Left renal cortex interstitium (tissue), 4 donors: ENCODE data around the gene CDCP2. TPM values are rescaled to one million over a fixed set of nuclear protein-coding genes. Genes with fewer than 3 reads are reported as not detected.
"Not testable (repeated sequence)": the region's sequence is repeated elsewhere in the genome, so short reads cannot be mapped to it uniquely, and the experiment has no call there.

Source experiments
- DNase-seq, 4 donors: peaks; one replicate each; pipeline ENCODE4 v3.0.0-alpha.2; 2013; ENCODE audit warnings: low read depth in 4 of 4, low spot score in 2 of 4, missing footprints in 1 of 4
- polyA plus RNA-seq, 4 donors: library from polyadenylated mRNA; unstranded; fragments of 120-200 nt; gene quantifications; one replicate each; pipeline ENCODE4 v1.2.1, GENCODE V29; 2013; ENCODE audit not compliant: insufficient read length in 4 of 4

The CDCP2 gene
- polyA plus RNA-seq, 4 donors = 0.08 to 0.11 TPM; not detected in 2

- no peak for DNase-seq
Measured at GRCh38 chr1:54168206-54168965, 15.6 kb upstream of the CDCP2 start.

GRCh38 chr1:54167422-54168139, 14.8 kb upstream of the CDCP2 start:
- no peak for DNase-seq

GRCh38 chr1:54166357-54166756, 13.6 kb upstream of the CDCP2 start:
- DNase-seq = not testable (repeated sequence)

- no peak for DNase-seq
Measured at GRCh38 chr1:54165146-54165545, 12.3 kb upstream of the CDCP2 start.

GRCh38 chr1:54163573-54163972, 10.8 kb upstream of the CDCP2 start:
- no peak for DNase-seq

GRCh38 chr1:54163051-54163450, 10.3 kb upstream of the CDCP2 start:
- DNase-seq = no peak

- DNase-seq = no peak
Measured at GRCh38 chr1:54161495-54162168, 8.8 kb upstream of the CDCP2 start.

GRCh38 chr1:54160351-54160750, 7.6 kb upstream of the CDCP2 start:
- no peak for DNase-seq

GRCh38 chr1:54159733-54160316, 7.0 kb upstream of the CDCP2 start:
- DNase-seq = no peak

- DNase-seq = no peak
Measured at GRCh38 chr1:54158071-54158470, 5.3 kb upstream of the CDCP2 start.

GRCh38 chr1:54157401-54157800, 4.6 kb upstream of the CDCP2 start:
- DNase-seq = no peak

- DNase-seq = no peak
Measured at GRCh38 chr1:54156986-54157385, 4.2 kb upstream of the CDCP2 start.

GRCh38 chr1:54156201-54156600, 3.4 kb upstream of the CDCP2 start:
- no peak for DNase-seq

- no peak for DNase-seq
Measured at GRCh38 chr1:54153535-54154439, 987 bp upstream of the CDCP2 start.

GRCh38 chr1:54151013-54151412, 1.8 kb downstream of the CDCP2 start:
- no peak for DNase-seq

- DNase-seq = no peak
Measured at GRCh38 chr1:54149734-54150133, 3.1 kb downstream of the CDCP2 start.

GRCh38 chr1:54144366-54144765, 8.4 kb downstream of the CDCP2 start:
- no peak for DNase-seq

- DNase-seq = no peak
Measured at GRCh38 chr1:54142146-54142900, 10.5 kb downstream of the CDCP2 start.

GRCh38 chr1:54139711-54140110, 13.1 kb downstream of the CDCP2 start:
- DNase-seq = no peak
